GM21825 (cell line): ENCODE results near the gene ART1.
"Not testable (repeated sequence)": the region's sequence is repeated elsewhere in the genome, so short reads cannot be mapped to it uniquely, and the experiment has no call there.

Experiments used
- ATAC-seq: cut with Tn5 transposase; IDR thresholded peaks from one replicate; pipeline ENCODE4 v1.9.1; 2021; ENCODE audit warnings: mild to moderate bottlenecking, moderate library complexity; ENCODE audit not compliant: unreplicated experiment

ART1 gene

GRCh38 chr11:3644817-3645235 is at the start of gene ART1:
Gene ART1, plus strand, starts transcription at chr11:3645128. Its CDS starts 14,086 bp downstream, at chr11:3659214.
- no peak for ATAC-seq

GRCh38 chr11:3597743-3598142 is 47.2 kb upstream of the ART1 start:
- ATAC-seq, result not testable (repeated sequence)

GRCh38 chr11:3600201-3600600 is 44.7 kb upstream of the ART1 start:
- ATAC-seq, result not testable (repeated sequence)

- ATAC-seq, result no peak
These were observed 40.8 kb upstream of the ART1 start for GRCh38 chr11:3604167-3604566.

- ATAC-seq, result no peak
These were observed 39.7 kb upstream of the ART1 start for GRCh38 chr11:3605283-3605662.

- ATAC-seq, result no peak
These were observed 39.1 kb upstream of the ART1 start for GRCh38 chr11:3605771-3606203.

GRCh38 chr11:3609416-3610265 is 35.3 kb upstream of the ART1 start:
- ATAC-seq, result no peak

- no peak for ATAC-seq
These were observed 34.1 kb upstream of the ART1 start for GRCh38 chr11:3610846-3611245.

GRCh38 chr11:3611976-3612678 is 32.8 kb upstream of the ART1 start:
- ATAC-seq, result no peak

- peak; percentile 16 for ATAC-seq
These were observed 30.8 kb upstream of the ART1 start for GRCh38 chr11:3613998-3614741.

- ATAC-seq, result peak; percentile 90
These were observed 30.2 kb upstream of the ART1 start for GRCh38 chr11:3614742-3615171.

- ATAC-seq, result no peak
These were observed 28.9 kb upstream of the ART1 start for GRCh38 chr11:3615998-3616397.

GRCh38 chr11:3616721-3617460 is 28.0 kb upstream of the ART1 start:
- no peak for ATAC-seq

- no peak for ATAC-seq
These were observed 26.9 kb upstream of the ART1 start for GRCh38 chr11:3617990-3618389.

GRCh38 chr11:3622521-3622920 is 22.4 kb upstream of the ART1 start:
- no peak for ATAC-seq

GRCh38 chr11:3623121-3623520 is 21.8 kb upstream of the ART1 start:
- ATAC-seq, result no peak

- ATAC-seq, result no peak
These were observed 21.0 kb upstream of the ART1 start for GRCh38 chr11:3623767-3624458.

- no peak for ATAC-seq
These were observed 18.5 kb upstream of the ART1 start for GRCh38 chr11:3626250-3626960.

- no peak for ATAC-seq
These were observed 17.6 kb upstream of the ART1 start for GRCh38 chr11:3627291-3627690.
